Measurements from ENCODE around the gene GPR42.

Gene GPR42

GRCh38 chr19:35409191-35409590 lies 38.3 kb downstream of the GPR42 start:
- Mint-ChIP-seq H3K9me3 (peaks cover 2% of the 10 kb centered on the region), H3K4me1 (peaks cover 22% of the 10 kb centered on the region), H3K4me3 (no peak overlapping the region), H3K36me3 (no peaks in the 10 kb centered on the region), H3K27ac (no peak overlapping the region)
- ATAC-seq (no peak), DNase-seq (ENCODE audit: low spot score in 2 of 2) (no peak)

- H3K4me1 Mint-ChIP-seq, result peaks cover 15% of the 10 kb centered on the region
- no peak for DNase-seq (ENCODE audit: low spot score in 2 of 2)
- ATAC-seq, result no peak
These were observed 39.6 kb downstream of the GPR42 start for GRCh38 chr19:35410487-35410886.

GRCh38 chr19:35414442-35414841 lies 43.6 kb downstream of the GPR42 start:
- ATAC-seq, result peak; percentile 95
- Mint-ChIP-seq H3K9me3 (no peaks in the 10 kb centered on the region), H3K4me3 (no peak overlapping the region), H3K4me1 (peaks cover 9% of the 10 kb centered on the region), H3K27ac (no peak overlapping the region), H3K36me3 (no peaks in the 10 kb centered on the region)
- DNase-seq (ENCODE audit: low spot score in 2 of 2), result peak in 1 of 2 donors; percentile 59

More at GRCh38 chr19:35410487-35410886, 39.6 kb downstream of the GPR42 start:
- no peak overlapping the region for H3K4me3 Mint-ChIP-seq
- H3K9me3 Mint-ChIP-seq, result no peaks in the 10 kb centered on the region
- no peak overlapping the region for H3K27ac Mint-ChIP-seq
- H3K36me3 Mint-ChIP-seq, result no peaks in the 10 kb centered on the region

- no peak overlapping the region for H3K27ac Mint-ChIP-seq
These were observed 45.5 kb downstream of the GPR42 start for GRCh38 chr19:35416331-35416730.

GRCh38 chr19:35417278-35417677 lies 46.4 kb downstream of the GPR42 start:
- Mint-ChIP-seq H3K9me3 (no peaks in the 10 kb centered on the region), H3K4me1 (peaks cover 14% of the 10 kb centered on the region), H3K4me3 (no peak overlapping the region), H3K27ac (peak overlapping the region; percentile 12), H3K36me3 (no peaks in the 10 kb centered on the region)
- DNase-seq (ENCODE audit: low spot score in 2 of 2), result no peak
- no peak for ATAC-seq

More at GRCh38 chr19:35416331-35416730, 45.5 kb downstream of the GPR42 start:
- Mint-ChIP-seq H3K9me3 (no peaks in the 10 kb centered on the region), H3K4me1 (peaks cover 14% of the 10 kb centered on the region), H3K36me3 (no peaks in the 10 kb centered on the region), H3K4me3 (no peak overlapping the region)
- ATAC-seq, result no peak
- no peak for DNase-seq (ENCODE audit: low spot score in 2 of 2)

GRCh38 chr19:35417713-35418534 lies 47.1 kb downstream of the GPR42 start:
- Mint-ChIP-seq H3K4me1 (peaks cover 14% of the 10 kb centered on the region), H3K27ac (no peak overlapping the region), H3K4me3 (no peak overlapping the region), H3K36me3 (no peaks in the 10 kb centered on the region), H3K9me3 (no peaks in the 10 kb centered on the region)
- DNase-seq (ENCODE audit: low spot score in 2 of 2), result no peak
- no peak for ATAC-seq

- Mint-ChIP-seq H3K36me3 (no peaks in the 10 kb centered on the region), H3K27ac (no peak overlapping the region), H3K4me1 (peaks cover 12% of the 10 kb centered on the region), H3K9me3 (no peaks in the 10 kb centered on the region), H3K4me3 (no peak overlapping the region)
- no peak for ATAC-seq
- no peak for DNase-seq (ENCODE audit: low spot score in 2 of 2)
These were observed 48.2 kb downstream of the GPR42 start for GRCh38 chr19:35419046-35419445.

GRCh38 chr19:35419805-35420204 lies 48.9 kb downstream of the GPR42 start:
- DNase-seq (ENCODE audit: low spot score in 2 of 2) (no peak), ATAC-seq (no peak)
- Mint-ChIP-seq H3K27ac (no peak overlapping the region), H3K4me1 (peaks cover 5% of the 10 kb centered on the region), H3K4me3 (no peak overlapping the region), H3K36me3 (no peaks in the 10 kb centered on the region), H3K9me3 (no peaks in the 10 kb centered on the region)

- Mint-ChIP-seq H3K4me3 (no peak overlapping the region), H3K4me1 (peaks cover 5% of the 10 kb centered on the region), H3K36me3 (no peaks in the 10 kb centered on the region), H3K9me3 (no peaks in the 10 kb centered on the region), H3K27ac (no peak overlapping the region)
- no peak for ATAC-seq
- no peak for DNase-seq (ENCODE audit: low spot score in 2 of 2)
These were observed 50.5 kb downstream of the GPR42 start for GRCh38 chr19:35421362-35421761.
